ENCODE measurements around the gene OCRL.

GRCh38 chrX:129585167-129585566 lies 45.1 kb downstream of the OCRL start:
- TF ChIP-seq CTCF (IDR thresholded peaks at IDR 0.05) (no peak), POLR2A (IDR thresholded peaks at IDR 0.05) (no peak), EP300 (IDR thresholded peaks at IDR 0.05) (no peak)
